ENCODE data around the gene ARHGAP11A. TPM values are rescaled to one million over a fixed set of nuclear protein-coding genes. Genes with fewer than 3 reads are reported as not detected.
A peak's percentile ranks its signal among the peaks of the same experiment; 100 is the strongest.
"Not testable (repeated sequence)": the region's sequence is repeated elsewhere in the genome, so short reads cannot be mapped to it uniquely, and the experiment has no call there.

The ARHGAP11A gene
- total and polyA plus RNA-seq, 3 experiments from 2014 or later = 3.6 to 106 (median 88.4) TPM

DNA sequence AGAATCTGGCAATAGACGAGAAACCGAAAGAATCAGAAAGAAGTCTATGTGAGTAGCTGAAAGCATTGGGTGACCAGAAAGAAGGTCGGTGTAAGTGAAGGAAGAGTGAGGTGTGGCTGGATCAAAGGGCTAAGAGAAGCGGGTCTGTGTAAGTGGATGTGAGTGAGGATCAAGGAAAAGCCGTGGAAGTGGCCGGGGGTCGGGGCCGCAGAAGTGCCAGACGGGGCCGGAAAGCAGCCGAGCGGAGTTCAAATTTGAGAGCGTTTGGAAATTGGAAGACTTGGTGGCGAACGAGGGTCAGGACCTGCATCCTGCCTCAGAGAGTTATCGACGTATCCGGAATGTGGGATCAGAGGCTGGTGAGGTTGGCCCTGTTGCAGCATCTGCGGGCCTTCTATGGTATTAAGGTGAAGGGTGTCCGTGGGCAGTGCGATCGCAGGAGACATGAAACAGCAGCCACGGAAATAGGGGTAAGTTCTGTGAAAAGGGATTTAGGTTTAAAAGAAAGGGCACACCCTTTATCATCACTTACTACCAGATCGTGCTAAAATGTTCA is 645 bp downstream of the ARHGAP11A start:
- H3K4me3 Mint-ChIP-seq = peak overlapping the region; percentile 93 to 99 (median 96)
- H3K9me3 Mint-ChIP-seq; H3K9me3 ChIP-seq (ENCODE audit: low read length); CTCF ChIA-PET; H3K36me3 Mint-ChIP-seq; H3K27me3 ChIP-seq (ENCODE audit: insufficient read depth, low read length, poor library complexity, severe bottlenecking); H3K36me3 ChIP-seq (ENCODE audit: insufficient read depth, low read length); POLR2A ChIA-PET; H3K27me3 Mint-ChIP-seq; H3K4me1 ChIP-seq (ENCODE audit: insufficient read depth, low read length): not testable (repeated sequence)
- Histone ChIP-seq H3K4me3 (ENCODE audit: low read length) (peak overlapping the region; percentile 73), H3K27ac (ENCODE audit: low read depth, low read length) (peak overlapping the region; percentile 61)
- peaks cover 16 to 30% (median 27%) of the 10 kb centered on the region in 3 donors for H3K4me1 Mint-ChIP-seq
- peak overlapping the region; percentile 92 to 98 (median 95) for H3K27ac Mint-ChIP-seq
- peak in 1 of 5 donors; percentile 19 for DNase-seq

GRCh38 chr15:32636410-32636809 is 21.1 kb downstream of the ARHGAP11A start:
- peaks cover 0 to 21% (median 16%) of the 10 kb centered on the region in 3 donors for H3K36me3 Mint-ChIP-seq

DNA sequence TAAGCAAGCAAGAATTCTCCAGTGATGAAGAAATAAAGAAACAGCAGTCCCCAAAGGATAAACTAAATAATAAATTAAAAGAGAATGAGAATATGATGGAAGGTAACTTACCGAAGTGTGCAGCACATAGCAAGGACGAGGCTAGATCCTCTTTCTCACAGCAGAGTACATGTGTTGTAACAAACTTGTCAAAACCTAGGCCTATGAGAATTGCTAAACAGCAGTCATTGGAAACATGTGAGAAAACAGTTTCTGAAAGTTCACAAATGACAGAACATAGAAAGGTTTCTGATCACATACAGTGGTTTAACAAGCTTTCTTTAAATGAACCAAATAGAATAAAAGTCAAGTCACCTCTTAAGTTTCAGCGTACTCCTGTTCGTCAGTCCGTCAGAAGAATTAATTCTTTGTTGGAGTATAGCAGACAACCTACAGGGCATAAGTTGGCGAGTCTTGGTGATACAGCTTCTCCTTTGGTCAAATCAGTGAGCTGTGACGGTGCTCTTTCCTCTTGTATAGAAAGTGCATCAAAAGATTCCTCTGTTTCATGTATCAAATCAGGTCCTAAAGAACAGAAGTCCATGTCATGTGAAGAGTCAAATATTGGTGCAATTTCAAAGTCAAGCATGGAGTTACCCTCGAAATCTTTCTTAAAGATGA is 21.7 kb downstream of the ARHGAP11A start:
- no peak for DNase-seq
- H3K9me3 Mint-ChIP-seq = no peaks in the 10 kb centered on the region
- peaks cover 0 to 21% (median 16%) of the 10 kb centered on the region in 3 donors for H3K36me3 Mint-ChIP-seq
- no peak overlapping the region for H3K27ac ChIP-seq (ENCODE audit: low read depth, low read length)
- no peaks in the 10 kb centered on the region for H3K9me3 ChIP-seq (ENCODE audit: low read length)
- ChIA-PET POLR2A (no interaction called here), CTCF (no interaction called here)
- no peaks in the 10 kb centered on the region for H3K27me3 ChIP-seq (ENCODE audit: insufficient read depth, low read length, poor library complexity, severe bottlenecking)
- H3K4me3 Mint-ChIP-seq = no peak overlapping the region
- H3K27me3 Mint-ChIP-seq = no peaks in the 10 kb centered on the region
- H3K4me3 ChIP-seq (ENCODE audit: low read length) = no peak overlapping the region
- no peaks in the 10 kb centered on the region for H3K36me3 ChIP-seq (ENCODE audit: insufficient read depth, low read length)
- H3K4me1 Mint-ChIP-seq = no peaks in the 10 kb centered on the region
- H3K27ac Mint-ChIP-seq = no peak overlapping the region
- H3K4me1 ChIP-seq (ENCODE audit: insufficient read depth, low read length) = no peaks in the 10 kb centered on the region

More at GRCh38 chr15:32636410-32636809, 21.1 kb downstream of the ARHGAP11A start:
- Histone ChIP-seq H3K27me3 (ENCODE audit: insufficient read depth, low read length, poor library complexity, severe bottlenecking) (no peaks in the 10 kb centered on the region), H3K4me3 (ENCODE audit: low read length) (no peak overlapping the region), H3K4me1 (ENCODE audit: insufficient read depth, low read length) (no peaks in the 10 kb centered on the region), H3K36me3 (ENCODE audit: insufficient read depth, low read length) (no peaks in the 10 kb centered on the region), H3K27ac (ENCODE audit: low read depth, low read length) (no peak overlapping the region), H3K9me3 (ENCODE audit: low read length) (no peaks in the 10 kb centered on the region)
- Mint-ChIP-seq H3K27ac (peak overlapping the region in 1 of 8 donors; percentile 17), H3K9me3 (no peaks in the 10 kb centered on the region), H3K27me3 (no peaks in the 10 kb centered on the region), H3K4me3 (no peak overlapping the region), H3K4me1 (no peaks in the 10 kb centered on the region)
- ChIA-PET CTCF (no interaction called here), POLR2A (no interaction called here)
- no peak for DNase-seq

DNA sequence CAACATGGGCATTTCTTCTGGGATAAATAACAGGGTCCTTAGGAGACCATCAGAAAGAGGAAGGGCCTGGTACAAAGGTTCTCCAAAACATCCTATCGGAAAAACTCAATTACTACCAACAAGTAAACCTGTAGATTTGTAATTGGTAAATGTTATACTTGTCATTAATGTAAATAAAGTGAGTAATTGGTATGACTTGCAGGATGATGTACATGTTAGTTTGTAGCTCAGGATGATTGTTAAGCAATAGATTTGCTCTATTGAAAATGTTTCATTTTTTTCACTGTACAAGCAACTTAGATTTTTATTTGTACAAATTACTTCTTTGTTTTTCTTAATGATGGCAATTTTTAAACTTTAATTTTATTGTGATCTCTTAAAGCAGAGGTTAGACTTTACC is 22.4 kb downstream of the ARHGAP11A start:
- CTCF ChIA-PET = no interaction called here
- Mint-ChIP-seq H3K27me3 (no peaks in the 10 kb centered on the region), H3K4me3 (no peak overlapping the region), H3K27ac (no peak overlapping the region), H3K9me3 (no peaks in the 10 kb centered on the region), H3K36me3 (peaks cover 0 to 21% (median 16%) of the 10 kb centered on the region in 3 donors), H3K4me1 (no peaks in the 10 kb centered on the region)
- no peaks in the 10 kb centered on the region for H3K9me3 ChIP-seq (ENCODE audit: low read length)
- no peaks in the 10 kb centered on the region for H3K36me3 ChIP-seq (ENCODE audit: insufficient read depth, low read length)
- POLR2A ChIA-PET = no interaction called here
- H3K4me1 ChIP-seq (ENCODE audit: insufficient read depth, low read length) = no peaks in the 10 kb centered on the region
- DNase-seq = no peak
- H3K27ac ChIP-seq (ENCODE audit: low read depth, low read length) = no peak overlapping the region
- H3K27me3 ChIP-seq (ENCODE audit: insufficient read depth, low read length, poor library complexity, severe bottlenecking) = no peaks in the 10 kb centered on the region
- no peak overlapping the region for H3K4me3 ChIP-seq (ENCODE audit: low read length)

DNA sequence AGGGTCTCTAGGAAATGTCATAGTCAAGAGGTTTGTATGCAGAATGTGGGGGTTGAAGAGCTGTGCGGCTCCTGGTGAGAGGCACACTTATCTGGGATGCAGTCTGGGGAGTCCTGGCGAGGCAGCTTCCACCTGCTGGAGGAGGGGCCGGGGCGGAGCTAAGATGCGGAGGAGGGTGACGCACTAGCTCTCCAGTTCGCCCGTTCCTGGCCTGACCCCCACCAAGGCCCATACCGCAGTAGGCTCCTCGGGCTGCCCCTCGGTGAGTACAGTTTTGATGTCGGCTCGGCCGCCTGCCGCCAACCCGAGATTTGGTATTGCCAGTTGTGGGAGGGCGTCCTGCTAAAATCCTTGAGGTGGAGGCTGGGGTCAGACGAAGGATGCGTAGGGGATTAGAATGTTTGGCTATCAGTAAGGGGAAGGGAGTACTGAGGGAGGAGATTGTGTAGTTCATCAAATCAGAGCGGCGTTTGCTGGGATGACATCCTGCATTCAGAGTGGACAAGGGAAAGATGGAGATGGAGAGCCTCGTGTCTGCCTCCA is 26.3 kb downstream of the ARHGAP11A start, which contains the start of gene SCG5:
TSS of gene SCG5 (plus strand) at position 194 of the 543 bp plus-strand sequence. CDS start 1,883 bp downstream, outside the sequence.
- Mint-ChIP-seq H3K36me3 (peaks cover 0 to 10% (median 8%) of the 10 kb centered on the region in 3 donors), H3K4me1 (peaks cover 0 to 4% (median 0%) of the 10 kb centered on the region in 3 donors), H3K9me3 (no peaks in the 10 kb centered on the region), H3K27ac (peak within 1 kb of the TSS in 1 of 8 donors; percentile 10), H3K27me3 (no peaks in the 10 kb centered on the region), H3K4me3 (no peak within 1 kb of the TSS)
- no peak within 1 kb of the TSS for H3K4me3 ChIP-seq (ENCODE audit: low read length)
- no peaks in the 10 kb centered on the region for H3K9me3 ChIP-seq (ENCODE audit: low read length)
- ChIA-PET CTCF (no interaction called here), POLR2A (no interaction called here)
- no peaks in the 10 kb centered on the region for H3K36me3 ChIP-seq (ENCODE audit: insufficient read depth, low read length)
- H3K4me1 ChIP-seq (ENCODE audit: insufficient read depth, low read length) = no peaks in the 10 kb centered on the region
- H3K27ac ChIP-seq (ENCODE audit: low read depth, low read length) = no peak within 1 kb of the TSS
- no peak for DNase-seq
- H3K27me3 ChIP-seq (ENCODE audit: insufficient read depth, low read length, poor library complexity, severe bottlenecking) = no peaks in the 10 kb centered on the region

DNA sequence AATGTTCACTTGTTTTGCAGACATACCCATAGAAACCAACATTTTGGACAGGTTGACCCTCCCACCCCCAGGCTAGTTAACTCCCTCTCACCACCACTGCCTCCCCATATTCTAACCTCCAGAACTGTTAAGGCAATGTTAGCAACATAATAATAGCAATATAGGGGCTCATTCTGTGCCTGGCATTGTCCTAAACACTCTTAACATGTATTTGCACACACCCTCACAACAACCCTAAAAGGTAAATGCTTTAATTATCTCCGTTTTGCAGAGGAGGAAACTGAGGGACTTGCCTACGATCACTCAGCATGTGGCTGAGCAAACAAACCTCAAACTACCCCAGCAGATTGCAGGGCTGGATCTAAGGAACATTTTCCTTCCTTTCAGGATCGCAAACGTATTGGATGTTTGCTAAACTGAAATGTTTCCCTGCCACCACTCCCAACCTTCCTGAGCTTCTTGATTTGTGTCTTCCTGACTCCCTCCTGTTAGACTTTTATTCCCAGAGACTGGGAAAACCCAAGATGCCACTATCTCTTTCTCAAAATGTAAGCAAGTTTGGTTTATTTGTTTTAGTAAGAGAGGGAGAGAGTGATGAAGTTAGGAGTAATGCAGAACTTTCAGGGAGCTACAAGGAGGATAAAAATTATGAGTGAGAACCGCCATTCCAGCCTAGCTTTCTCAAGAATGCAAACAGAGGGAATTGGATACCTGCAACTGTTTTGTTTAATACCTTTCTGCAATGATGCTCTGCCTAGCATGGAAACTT is 27.5 kb downstream of the ARHGAP11A start:
- no peak for DNase-seq
- no peak overlapping the region for H3K27ac ChIP-seq (ENCODE audit: low read depth, low read length)
- no peak overlapping the region for H3K4me3 ChIP-seq (ENCODE audit: low read length)
- peaks cover 0 to 4% (median 0%) of the 10 kb centered on the region in 3 donors for H3K4me1 Mint-ChIP-seq
- ChIA-PET POLR2A (no interaction called here), CTCF (no interaction called here)
- no peaks in the 10 kb centered on the region for H3K9me3 Mint-ChIP-seq
- H3K27me3 ChIP-seq (ENCODE audit: insufficient read depth, low read length, poor library complexity, severe bottlenecking) = no peaks in the 10 kb centered on the region
- H3K27me3 Mint-ChIP-seq = no peaks in the 10 kb centered on the region
- H3K36me3 ChIP-seq (ENCODE audit: insufficient read depth, low read length) = no peaks in the 10 kb centered on the region
- H3K4me1 ChIP-seq (ENCODE audit: insufficient read depth, low read length) = no peaks in the 10 kb centered on the region
- peaks cover 0 to 5% (median 0%) of the 10 kb centered on the region in 3 donors for H3K36me3 Mint-ChIP-seq
- H3K27ac Mint-ChIP-seq = no peak overlapping the region
- no peaks in the 10 kb centered on the region for H3K9me3 ChIP-seq (ENCODE audit: low read length)
- H3K4me3 Mint-ChIP-seq = no peak overlapping the region

DNA sequence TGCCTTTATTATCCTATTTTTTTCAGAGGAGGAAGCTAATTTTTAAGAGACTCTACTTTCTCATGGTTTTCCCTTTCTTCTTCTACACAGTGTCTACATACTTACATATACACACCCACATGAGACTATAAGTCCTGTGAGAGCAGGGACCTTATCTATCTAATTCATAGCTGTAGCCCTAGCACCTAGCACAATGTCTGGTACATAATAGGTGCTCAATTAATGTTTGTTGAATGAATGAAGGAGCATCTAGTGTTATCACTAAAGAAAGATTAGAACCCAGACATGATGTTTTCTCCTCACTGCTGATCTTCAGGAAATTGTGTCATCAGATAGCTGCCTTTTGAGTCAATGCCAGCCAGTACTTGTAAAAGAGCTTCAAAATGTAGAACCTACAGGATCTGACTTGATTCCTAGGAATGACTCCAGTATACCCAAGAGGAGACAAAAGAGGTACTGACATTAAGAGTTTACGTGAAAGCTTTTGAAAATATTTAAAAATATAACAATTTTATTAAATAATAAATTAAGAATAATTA is 28.7 kb downstream of the ARHGAP11A start:
- Histone ChIP-seq H3K27ac (ENCODE audit: low read depth, low read length) (no peak overlapping the region), H3K27me3 (ENCODE audit: insufficient read depth, low read length, poor library complexity, severe bottlenecking) (no peaks in the 10 kb centered on the region), H3K4me3 (ENCODE audit: low read length) (no peak overlapping the region), H3K36me3 (ENCODE audit: insufficient read depth, low read length) (no peaks in the 10 kb centered on the region), H3K4me1 (ENCODE audit: insufficient read depth, low read length) (no peaks in the 10 kb centered on the region), H3K9me3 (ENCODE audit: low read length) (no peaks in the 10 kb centered on the region)
- no peaks in the 10 kb centered on the region for H3K9me3 Mint-ChIP-seq
- no peaks in the 10 kb centered on the region for H3K27me3 Mint-ChIP-seq
- no peak overlapping the region for H3K4me3 Mint-ChIP-seq
- ChIA-PET POLR2A (no interaction called here), CTCF (no interaction called here)
- peaks cover 0 to 4% (median 0%) of the 10 kb centered on the region in 3 donors for H3K4me1 Mint-ChIP-seq
- no peak for DNase-seq
- peaks cover 0 to 5% (median 0%) of the 10 kb centered on the region in 3 donors for H3K36me3 Mint-ChIP-seq
- no peak overlapping the region for H3K27ac Mint-ChIP-seq

DNA sequence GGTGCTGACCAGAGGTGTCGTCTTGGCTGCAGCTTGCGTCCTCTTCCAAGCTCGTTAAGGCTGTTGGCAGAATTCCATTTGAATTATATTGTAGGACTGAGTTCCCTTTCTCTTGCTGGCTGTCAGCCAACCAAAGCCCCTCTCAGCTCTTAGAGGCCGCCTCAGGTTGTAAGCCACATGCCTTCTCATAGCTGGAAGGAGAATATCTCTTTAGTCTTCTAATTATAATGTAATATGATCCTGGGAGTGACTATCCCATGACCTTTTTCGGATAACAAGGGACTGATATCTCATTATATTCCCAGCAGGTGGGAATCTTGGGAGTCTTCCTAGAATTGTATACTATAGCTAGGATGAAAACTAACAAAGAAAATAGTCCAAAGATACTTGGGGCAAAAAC is 31.0 kb downstream of the ARHGAP11A start:
- H3K9me3 ChIP-seq (ENCODE audit: low read length) = no peaks in the 10 kb centered on the region
- Mint-ChIP-seq H3K4me3 (no peak overlapping the region), H3K27ac (no peak overlapping the region), H3K27me3 (no peaks in the 10 kb centered on the region), H3K4me1 (peaks cover 0 to 4% (median 0%) of the 10 kb centered on the region in 3 donors), H3K9me3 (no peaks in the 10 kb centered on the region), H3K36me3 (peaks cover 0 to 6% (median 0%) of the 10 kb centered on the region in 3 donors)
- POLR2A ChIA-PET = no interaction called here
- no peaks in the 10 kb centered on the region for H3K36me3 ChIP-seq (ENCODE audit: insufficient read depth, low read length)
- H3K27ac ChIP-seq (ENCODE audit: low read depth, low read length) = no peak overlapping the region
- no peak for DNase-seq
- CTCF ChIA-PET = no interaction called here
- H3K27me3 ChIP-seq (ENCODE audit: insufficient read depth, low read length, poor library complexity, severe bottlenecking) = no peaks in the 10 kb centered on the region
- H3K4me3 ChIP-seq (ENCODE audit: low read length) = no peak overlapping the region
- H3K4me1 ChIP-seq (ENCODE audit: insufficient read depth, low read length) = no peaks in the 10 kb centered on the region
